GM23338 (cell line): ENCODE results near the gene FBLN1. TPM values are rescaled to one million over a fixed set of nuclear protein-coding genes. Genes with fewer than 3 reads are reported as not detected.

Experiments used
- ATAC-seq: fragments of 200-7000 bp; cut with Tn5 transposase; 3 replicates; pipeline ENCODE4 v1.9.1; 2020
- DNase-seq: peaks from one replicate; pipeline ENCODE4 v3.0.0-alpha.2; 2015; ENCODE audit warnings: low spot score
- H2AFZ ChIP-seq: fragments of 200-600 bp; sonication (generic); 2 replicates; pipeline ENCODE4 v1.8.0; 2016; ENCODE audit warnings: antibody characterized with exemption, mild to moderate bottlenecking, moderate library complexity
- H3F3A ChIP-seq: fragments of 200-600 bp; sonication (generic); replicated peaks from 2 replicates; pipeline ENCODE4 v1.8.0; 2017; ENCODE audit warnings: antibody characterized with exemption, mixed run types, low read depth
- H3K27ac ChIP-seq: fragments of 200-600 bp; sonication (generic); 2 replicates; pipeline ENCODE4 v1.6.1; 2016; ENCODE audit warnings: low read depth
- H3K27me3 ChIP-seq: fragments of 200-600 bp; sonication (generic); 2 replicates; pipeline ENCODE4 v1.8.0; 2016; ENCODE audit warnings: mild to moderate bottlenecking, mixed run types, moderate library complexity; ENCODE audit not compliant: insufficient read depth
- H3K36me3 ChIP-seq: fragments of 200-600 bp; sonication (generic); 2 replicates; pipeline ENCODE4 v1.8.0; 2016; ENCODE audit warnings: mild to moderate bottlenecking; ENCODE audit not compliant: insufficient read depth
- H3K4me1 ChIP-seq: fragments of 200-600 bp; sonication (generic); 2 replicates; pipeline ENCODE4 v1.8.0; 2016; ENCODE audit warnings: mild to moderate bottlenecking, moderate library complexity; ENCODE audit not compliant: insufficient read depth
- H3K4me2 ChIP-seq: fragments of 200-600 bp; sonication (generic); 2 replicates; pipeline ENCODE4 v1.7.1; 2017; ENCODE audit warnings: mixed run types
- H3K4me3 ChIP-seq: fragments of 200-600 bp; sonication (generic); 2 replicates; pipeline ENCODE4 v1.6.1; 2016; ENCODE audit warnings: mixed run types
- H3K79me2 ChIP-seq: fragments of 200-600 bp; sonication (generic); replicated peaks from 2 replicates; pipeline ENCODE4 v1.8.0; 2017; ENCODE audit warnings: mild to moderate bottlenecking; ENCODE audit not compliant: insufficient read depth
- H3K9me2 ChIP-seq: fragments of 200-600 bp; sonication (generic); 2 replicates; pipeline ENCODE4 v1.8.0; 2017; ENCODE audit not compliant: insufficient read depth
- H4K20me1 ChIP-seq: fragments of 200-600 bp; sonication (generic); replicated peaks from 2 replicates; pipeline ENCODE4 v1.8.0; 2017; ENCODE audit warnings: mild to moderate bottlenecking; ENCODE audit not compliant: insufficient read depth
- H3K27ac Mint-ChIP-seq: 2 replicates; pipeline ENCODE4 v1.8.0; 2020; ENCODE audit warnings: inconsistent platforms, mild to moderate bottlenecking, moderate library complexity, mixed read lengths
- H3K27me3 Mint-ChIP-seq: 3 replicates; pipeline ENCODE4 v1.8.0; 2022; ENCODE audit warnings: low read depth, mild to moderate bottlenecking, moderate library complexity, mixed read lengths, inconsistent platforms; ENCODE audit not compliant: insufficient read depth, poor library complexity
- H3K36me3 Mint-ChIP-seq: 3 replicates; pipeline ENCODE4 v1.8.0; 2021; ENCODE audit warnings: low read depth, mild to moderate bottlenecking, inconsistent platforms, moderate library complexity, mixed read lengths
- H3K4me1 Mint-ChIP-seq: 3 replicates; pipeline ENCODE4 v1.8.0; 2020; ENCODE audit warnings: mild to moderate bottlenecking, inconsistent platforms, mixed read lengths
- H3K4me3 Mint-ChIP-seq: 3 replicates; pipeline ENCODE4 v1.8.0; 2021; ENCODE audit warnings: moderate library complexity, mild to moderate bottlenecking, inconsistent platforms, mixed read lengths
- H3K9me3 Mint-ChIP-seq: 3 replicates; pipeline ENCODE4 v1.8.0; 2020; ENCODE audit warnings: moderate library complexity, mild to moderate bottlenecking, inconsistent platforms, mixed read lengths
- CREB1 ChIP-seq: fragments of 250-450 bp; sonication (Bioruptor Pico); IDR thresholded peaks from 2 replicates; pipeline ENCODE4 v1.5.0; 2020; ENCODE audit warnings: low read depth, mild to moderate bottlenecking, moderate library complexity
- ETS1 ChIP-seq: IDR thresholded peaks from 2 replicates; pipeline ENCODE4 v1.6.1; 2016; ENCODE audit warnings: antibody characterized with exemption
- EZH2 ChIP-seq: fragments of 200-600 bp; sonication (generic); IDR thresholded peaks from one replicate; pipeline ENCODE4 v1.8.0; 2017; ENCODE audit warnings: antibody characterized with exemption, mild to moderate bottlenecking, low read depth; ENCODE audit not compliant: unreplicated experiment
- EZH2phosphoT487 ChIP-seq: fragments of 200-600 bp; sonication (generic); IDR thresholded peaks from one replicate; pipeline ENCODE4 v1.8.1; 2018; ENCODE audit warnings: antibody characterized with exemption; ENCODE audit not compliant: unreplicated experiment
- JUNB ChIP-seq: IDR thresholded peaks from one replicate; pipeline ENCODE4 v1.6.1; 2016; ENCODE audit warnings: antibody characterized with exemption; ENCODE audit not compliant: unreplicated experiment
- NANOG ChIP-seq: IDR thresholded peaks from 2 replicates; pipeline ENCODE4 v1.6.1; 2016; ENCODE audit warnings: antibody characterized with exemption, borderline replicate concordance
- POLR2AphosphoS5 ChIP-seq: IDR thresholded peaks from 2 replicates; pipeline ENCODE4 v1.6.1; 2016; ENCODE audit warnings: antibody characterized with exemption, low read depth
- STAT1 ChIP-seq: IDR thresholded peaks from one replicate; pipeline ENCODE4 v1.6.1; 2016; ENCODE audit warnings: antibody characterized with exemption; ENCODE audit not compliant: unreplicated experiment
- ZNF114 ChIP-seq: fragments of 250-450 bp; sonication (Bioruptor Pico); IDR thresholded peaks from 2 replicates; pipeline ENCODE4 v1.5.0; 2020; ENCODE audit warnings: mild to moderate bottlenecking, moderate library complexity
- ZNF331 ChIP-seq: fragments of 250-450 bp; sonication (Bioruptor Pico); IDR thresholded peaks from 2 replicates; pipeline ENCODE4 v1.5.0; 2020; ENCODE audit warnings: low read depth, mild to moderate bottlenecking, moderate library complexity
- ZNF462 ChIP-seq: fragments of 250-450 bp; sonication (Bioruptor Pico); IDR thresholded peaks from 2 replicates; pipeline ENCODE4 v1.5.0; 2020; ENCODE audit warnings: mild to moderate bottlenecking, moderate library complexity
- polyA plus RNA-seq: library from polyadenylated mRNA; unstranded; fragments of >200 nt; fragmentation: Nextera tagmentation; extraction: Ambion mirVana; gene quantifications from 2 replicates; pipeline ENCODE4 v1.2.1, GENCODE V29; 2016
- total RNA-seq: library from RNA; depleted of rRNA; stranded (reverse); fragments of >200 nt; shearing (Covaris generic); gene quantifications from 2 replicates; pipeline ENCODE4 v1.2.3, GENCODE V29; 2014
- TF ChIP-seq, protein P1 (sequence below), 2 experiments: fragments of 200-600 bp in 1 of 2; sonication (generic) in 1 of 2; conservative IDR thresholded peaks; 2 replicates each; pipeline versions ENCODE4 v1.5.1 to v1.6.1; 2016 to 2017; ENCODE audit warnings: antibody characterized with exemption in 2 of 2, low read depth in 2 of 2, mild to moderate bottlenecking in 2 of 2, moderate library complexity in 1 of 2
- TF ChIP-seq, protein P2 (sequence below): IDR thresholded peaks from one replicate; pipeline ENCODE4 v1.6.1; 2018; ENCODE audit warnings: antibody characterized with exemption; ENCODE audit not compliant: unreplicated experiment

Gene FBLN1
- total and polyA plus RNA-seq, 2 experiments from 2014 or later: 90.1 to 137 TPM

GRCh38 chr22:45510376-45511232 lies 7.9 kb downstream of the FBLN1 start:
- Histone ChIP-seq H3K4me2 (0 out of 2 replicates have a peak overlapping the region, but pooled peaks have one; percentile 43), H3K27ac (peak overlapping the region; percentile 59; the same call in 1 of the 2 replicates), H3K4me3 (no peak overlapping the region), H3K36me3 (no peaks in the 10 kb centered on the region), H2AFZ (no peak overlapping the region), H3K9me2 (no peaks in the 10 kb centered on the region), H3K79me2 (peaks cover 97% of the 10 kb centered on the region), H3K27me3 (no peaks in the 10 kb centered on the region), H3F3A (no peaks in the 10 kb centered on the region), H3K4me1 (peaks cover 42% of the 10 kb centered on the region), H4K20me1 (peaks cover 16% of the 10 kb centered on the region)
- Mint-ChIP-seq H3K4me1 (peaks cover 74% of the 10 kb centered on the region), H3K27ac (no peak overlapping the region), H3K27me3 (peaks cover 9% of the 10 kb centered on the region), H3K36me3 (no peaks in the 10 kb centered on the region; the same call in 1 of the 3 replicates), H3K4me3 (no peak overlapping the region; the same call in 2 of the 3 replicates), H3K9me3 (no peaks in the 10 kb centered on the region)
- no peak for DNase-seq
- TF ChIP-seq JUNB (no peak), NANOG (no peak), ZNF331 (no peak), ETS1 (no peak), EZH2 (no peak), STAT1 (no peak), ZNF462 (no peak), CREB1 (CRISPR knock-in tag) (no peak), POLR2AphosphoS5 (no peak), EZH2phosphoT487 (no peak), ZNF114 (CRISPR knock-in tag) (no peak)
- TF ChIP-seq, protein P1, sequence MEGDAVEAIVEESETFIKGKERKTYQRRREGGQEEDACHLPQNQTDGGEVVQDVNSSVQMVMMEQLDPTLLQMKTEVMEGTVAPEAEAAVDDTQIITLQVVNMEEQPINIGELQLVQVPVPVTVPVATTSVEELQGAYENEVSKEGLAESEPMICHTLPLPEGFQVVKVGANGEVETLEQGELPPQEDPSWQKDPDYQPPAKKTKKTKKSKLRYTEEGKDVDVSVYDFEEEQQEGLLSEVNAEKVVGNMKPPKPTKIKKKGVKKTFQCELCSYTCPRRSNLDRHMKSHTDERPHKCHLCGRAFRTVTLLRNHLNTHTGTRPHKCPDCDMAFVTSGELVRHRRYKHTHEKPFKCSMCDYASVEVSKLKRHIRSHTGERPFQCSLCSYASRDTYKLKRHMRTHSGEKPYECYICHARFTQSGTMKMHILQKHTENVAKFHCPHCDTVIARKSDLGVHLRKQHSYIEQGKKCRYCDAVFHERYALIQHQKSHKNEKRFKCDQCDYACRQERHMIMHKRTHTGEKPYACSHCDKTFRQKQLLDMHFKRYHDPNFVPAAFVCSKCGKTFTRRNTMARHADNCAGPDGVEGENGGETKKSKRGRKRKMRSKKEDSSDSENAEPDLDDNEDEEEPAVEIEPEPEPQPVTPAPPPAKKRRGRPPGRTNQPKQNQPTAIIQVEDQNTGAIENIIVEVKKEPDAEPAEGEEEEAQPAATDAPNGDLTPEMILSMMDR (conservative IDR thresholded peaks at IDR 0.05; ENCODE audit: low read depth in 2 of 2): no peak
- TF ChIP-seq, protein P2, sequence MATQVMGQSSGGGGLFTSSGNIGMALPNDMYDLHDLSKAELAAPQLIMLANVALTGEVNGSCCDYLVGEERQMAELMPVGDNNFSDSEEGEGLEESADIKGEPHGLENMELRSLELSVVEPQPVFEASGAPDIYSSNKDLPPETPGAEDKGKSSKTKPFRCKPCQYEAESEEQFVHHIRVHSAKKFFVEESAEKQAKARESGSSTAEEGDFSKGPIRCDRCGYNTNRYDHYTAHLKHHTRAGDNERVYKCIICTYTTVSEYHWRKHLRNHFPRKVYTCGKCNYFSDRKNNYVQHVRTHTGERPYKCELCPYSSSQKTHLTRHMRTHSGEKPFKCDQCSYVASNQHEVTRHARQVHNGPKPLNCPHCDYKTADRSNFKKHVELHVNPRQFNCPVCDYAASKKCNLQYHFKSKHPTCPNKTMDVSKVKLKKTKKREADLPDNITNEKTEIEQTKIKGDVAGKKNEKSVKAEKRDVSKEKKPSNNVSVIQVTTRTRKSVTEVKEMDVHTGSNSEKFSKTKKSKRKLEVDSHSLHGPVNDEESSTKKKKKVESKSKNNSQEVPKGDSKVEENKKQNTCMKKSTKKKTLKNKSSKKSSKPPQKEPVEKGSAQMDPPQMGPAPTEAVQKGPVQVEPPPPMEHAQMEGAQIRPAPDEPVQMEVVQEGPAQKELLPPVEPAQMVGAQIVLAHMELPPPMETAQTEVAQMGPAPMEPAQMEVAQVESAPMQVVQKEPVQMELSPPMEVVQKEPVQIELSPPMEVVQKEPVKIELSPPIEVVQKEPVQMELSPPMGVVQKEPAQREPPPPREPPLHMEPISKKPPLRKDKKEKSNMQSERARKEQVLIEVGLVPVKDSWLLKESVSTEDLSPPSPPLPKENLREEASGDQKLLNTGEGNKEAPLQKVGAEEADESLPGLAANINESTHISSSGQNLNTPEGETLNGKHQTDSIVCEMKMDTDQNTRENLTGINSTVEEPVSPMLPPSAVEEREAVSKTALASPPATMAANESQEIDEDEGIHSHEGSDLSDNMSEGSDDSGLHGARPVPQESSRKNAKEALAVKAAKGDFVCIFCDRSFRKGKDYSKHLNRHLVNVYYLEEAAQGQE: no peak
- no peak for ATAC-seq
